NB4 (cell line): ENCODE measurements around the gene CDC34.

Experiments used
- DNase-seq: peaks from one replicate; pipeline ENCODE4 v3.0.0; 2010; ENCODE audit warnings: low read depth
- H3K4me3 ChIP-seq: one replicate; pipeline ENCODE4 v1.5.1; 2011; ENCODE audit warnings: mild to moderate bottlenecking, low read depth, low read length, moderate library complexity
- MYC ChIP-seq: IDR thresholded peaks from 2 replicates; pipeline ENCODE4 v1.6.1; 2011; ENCODE audit warnings: low read depth, low read length
- POLR2A ChIP-seq: IDR thresholded peaks from 2 replicates; pipeline ENCODE4 v1.6.1; 2011; ENCODE audit warnings: mild to moderate bottlenecking; ENCODE audit not compliant: insufficient read length; ENCODE audit errors: extremely low read depth
- TF ChIP-seq, protein P1 (sequence below): IDR thresholded peaks from 2 replicates; pipeline ENCODE4 v1.6.1; 2011; ENCODE audit warnings: low read depth, low read length
- TF ChIP-seq, protein P2 (sequence below): IDR thresholded peaks from one replicate; pipeline ENCODE4 v1.5.1; 2012; ENCODE audit warnings: low read depth, low read length

CDC34 gene

DNA sequence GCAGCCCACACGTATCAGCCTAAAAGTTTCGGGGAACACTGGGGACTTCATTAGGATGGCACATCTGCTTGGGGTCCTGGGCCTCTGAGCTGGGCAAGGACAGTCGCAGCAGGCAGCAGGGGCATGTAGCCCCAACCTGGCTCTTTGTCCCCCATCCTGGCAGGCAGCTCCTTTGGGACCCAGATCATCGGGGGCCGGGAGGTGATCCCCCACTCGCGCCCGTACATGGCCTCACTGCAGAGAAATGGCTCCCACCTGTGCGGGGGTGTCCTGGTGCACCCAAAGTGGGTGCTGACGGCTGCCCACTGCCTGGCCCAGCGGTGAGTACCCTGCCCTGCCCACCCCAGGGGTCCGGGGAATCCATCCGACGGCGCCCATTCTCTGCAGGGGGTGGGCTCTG, 15.6 kb downstream of the CDC34 start:
- no peak for DNase-seq
- H3K4me3 ChIP-seq = no peak overlapping the region
- TF ChIP-seq MYC = no peak
- TF ChIP-seq, protein P1, sequence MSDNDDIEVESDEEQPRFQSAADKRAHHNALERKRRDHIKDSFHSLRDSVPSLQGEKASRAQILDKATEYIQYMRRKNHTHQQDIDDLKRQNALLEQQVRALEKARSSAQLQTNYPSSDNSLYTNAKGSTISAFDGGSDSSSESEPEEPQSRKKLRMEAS = no peak
- TF ChIP-seq POLR2A = no peak
- TF ChIP-seq, protein P2, sequence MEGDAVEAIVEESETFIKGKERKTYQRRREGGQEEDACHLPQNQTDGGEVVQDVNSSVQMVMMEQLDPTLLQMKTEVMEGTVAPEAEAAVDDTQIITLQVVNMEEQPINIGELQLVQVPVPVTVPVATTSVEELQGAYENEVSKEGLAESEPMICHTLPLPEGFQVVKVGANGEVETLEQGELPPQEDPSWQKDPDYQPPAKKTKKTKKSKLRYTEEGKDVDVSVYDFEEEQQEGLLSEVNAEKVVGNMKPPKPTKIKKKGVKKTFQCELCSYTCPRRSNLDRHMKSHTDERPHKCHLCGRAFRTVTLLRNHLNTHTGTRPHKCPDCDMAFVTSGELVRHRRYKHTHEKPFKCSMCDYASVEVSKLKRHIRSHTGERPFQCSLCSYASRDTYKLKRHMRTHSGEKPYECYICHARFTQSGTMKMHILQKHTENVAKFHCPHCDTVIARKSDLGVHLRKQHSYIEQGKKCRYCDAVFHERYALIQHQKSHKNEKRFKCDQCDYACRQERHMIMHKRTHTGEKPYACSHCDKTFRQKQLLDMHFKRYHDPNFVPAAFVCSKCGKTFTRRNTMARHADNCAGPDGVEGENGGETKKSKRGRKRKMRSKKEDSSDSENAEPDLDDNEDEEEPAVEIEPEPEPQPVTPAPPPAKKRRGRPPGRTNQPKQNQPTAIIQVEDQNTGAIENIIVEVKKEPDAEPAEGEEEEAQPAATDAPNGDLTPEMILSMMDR = no peak

DNA sequence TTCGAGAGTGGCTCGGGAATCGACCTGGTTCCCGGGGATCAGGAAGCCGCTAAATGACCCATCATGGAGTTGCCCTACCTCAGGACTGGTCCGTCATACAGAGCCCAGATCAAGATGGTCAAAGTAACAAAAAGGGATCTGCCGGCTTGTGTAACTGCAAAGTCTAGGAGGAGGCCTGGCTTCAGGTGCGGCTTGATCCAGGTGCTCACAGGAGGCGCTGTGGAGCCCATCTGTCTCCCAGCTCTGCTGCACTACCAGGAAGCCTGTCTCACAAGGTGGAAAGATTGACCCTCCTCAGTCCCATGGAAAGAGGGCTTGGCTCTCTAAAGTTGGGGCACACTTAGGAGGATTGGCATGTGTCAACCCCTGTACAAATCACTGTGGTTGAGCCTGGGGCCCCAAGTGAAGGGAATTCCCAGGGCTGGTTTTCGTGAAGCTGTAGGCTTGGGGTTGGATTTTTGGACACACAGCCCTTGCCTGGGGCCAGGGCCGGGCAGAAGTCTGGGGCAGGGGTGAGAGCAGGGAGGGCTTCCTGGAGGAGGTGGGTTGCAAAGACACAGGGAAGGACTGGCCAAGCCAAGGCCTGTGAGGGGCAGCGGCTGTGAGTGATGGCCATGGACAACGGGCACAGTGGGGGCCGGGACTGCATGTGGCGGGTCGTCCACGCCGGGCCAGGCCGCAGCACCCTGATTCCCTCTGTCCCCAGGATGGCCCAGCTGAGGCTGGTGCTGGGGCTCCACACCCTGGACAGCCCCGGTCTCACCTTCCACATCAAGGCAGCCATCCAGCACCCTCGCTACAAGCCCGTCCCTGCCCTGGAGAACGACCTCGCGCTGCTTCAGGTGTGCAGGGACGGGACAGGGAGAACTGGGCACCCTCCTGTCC, 16.5 kb downstream of the CDC34 start:
- TF ChIP-seq, protein P1 = no peak
- DNase-seq = no peak
- H3K4me3 ChIP-seq = no peak overlapping the region

DNA sequence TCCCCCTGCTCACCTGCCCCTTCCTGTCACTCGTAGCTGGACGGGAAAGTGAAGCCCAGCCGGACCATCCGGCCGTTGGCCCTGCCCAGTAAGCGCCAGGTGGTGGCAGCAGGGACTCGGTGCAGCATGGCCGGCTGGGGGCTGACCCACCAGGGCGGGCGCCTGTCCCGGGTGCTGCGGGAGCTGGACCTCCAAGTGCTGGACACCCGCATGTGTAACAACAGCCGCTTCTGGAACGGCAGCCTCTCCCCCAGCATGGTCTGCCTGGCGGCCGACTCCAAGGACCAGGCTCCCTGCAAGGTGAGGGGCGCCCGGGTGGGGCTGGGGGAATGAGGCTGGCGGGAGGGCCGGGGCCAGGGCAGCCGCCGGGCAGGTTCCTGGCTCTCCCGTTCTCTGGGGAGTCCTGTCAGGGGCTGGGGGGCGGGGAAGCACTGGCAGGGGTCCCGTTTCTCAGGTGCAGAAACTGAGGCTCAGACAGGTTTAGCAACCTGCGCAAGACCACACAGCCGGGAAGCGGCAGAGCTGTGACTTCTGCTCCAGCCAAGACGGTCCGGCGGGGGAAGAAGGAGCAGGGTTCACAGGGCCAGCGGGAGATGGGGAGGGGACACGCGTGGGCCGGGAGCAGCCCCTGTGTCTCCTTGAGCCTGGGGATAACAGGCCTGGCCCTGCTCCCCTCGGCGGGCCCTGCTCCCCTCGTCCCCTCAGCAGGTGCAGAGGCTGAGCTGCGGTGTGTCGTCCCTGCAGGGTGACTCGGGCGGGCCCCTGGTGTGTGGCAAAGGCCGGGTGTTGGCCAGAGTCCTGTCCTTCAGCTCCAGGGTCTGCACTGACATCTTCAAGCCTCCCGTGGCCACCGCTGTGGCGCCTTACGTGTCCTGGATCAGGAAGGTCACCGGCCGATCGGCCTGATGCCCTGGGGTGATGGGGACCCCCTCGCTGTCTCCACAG, 17.6 kb downstream of the CDC34 start:
- no peak overlapping the region for H3K4me3 ChIP-seq
- TF ChIP-seq, protein P1 = no peak
- no peak for TF ChIP-seq MYC
- TF ChIP-seq, protein P2 = no peak
- TF ChIP-seq POLR2A = no peak
- DNase-seq = no peak

DNA sequence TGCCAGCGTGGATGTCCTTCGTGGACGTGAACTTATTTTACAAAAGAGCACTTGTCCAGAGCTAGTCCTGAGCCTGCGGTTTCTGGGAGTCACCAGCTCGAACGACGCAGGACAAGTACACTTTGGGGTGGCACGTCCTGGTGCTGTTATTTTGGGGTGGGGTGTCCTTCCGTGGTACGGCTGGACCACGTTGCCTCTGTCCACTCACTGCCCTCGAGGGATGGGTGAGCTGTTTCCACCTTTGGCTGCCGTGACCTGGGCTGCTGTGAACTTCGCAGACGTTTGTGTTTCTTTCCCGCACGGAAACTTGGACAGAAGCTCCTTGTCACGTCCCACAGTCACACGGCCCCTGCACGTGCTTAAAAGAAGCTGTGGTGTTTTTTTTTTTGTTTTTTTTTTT, 23.3 kb downstream of the CDC34 start:
- no peak for TF ChIP-seq POLR2A
- TF ChIP-seq, protein P2 = no peak
- TF ChIP-seq, protein P1 = no peak
- TF ChIP-seq MYC = no peak
- H3K4me3 ChIP-seq = no peak overlapping the region
- DNase-seq = no peak

DNA sequence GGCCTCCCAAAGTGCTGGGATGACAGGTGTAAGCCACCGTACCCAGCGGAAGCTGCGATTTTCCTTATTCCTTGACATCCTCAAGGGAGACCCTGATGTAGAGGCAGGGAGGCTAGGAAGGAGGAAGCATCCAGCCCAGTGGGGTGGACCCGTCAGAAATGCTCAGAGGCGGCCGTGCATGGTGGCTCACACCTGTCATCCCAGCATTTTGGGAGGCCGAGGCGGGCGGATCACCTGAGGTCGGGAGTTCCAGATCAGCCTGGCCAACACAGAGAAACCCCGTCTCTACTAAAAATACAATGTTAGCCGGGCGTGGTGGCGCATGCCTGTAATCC, 23.9 kb downstream of the CDC34 start:
- DNase-seq = no peak
- TF ChIP-seq, protein P1 = no peak
- TF ChIP-seq MYC = no peak
- no peak overlapping the region for H3K4me3 ChIP-seq

DNA sequence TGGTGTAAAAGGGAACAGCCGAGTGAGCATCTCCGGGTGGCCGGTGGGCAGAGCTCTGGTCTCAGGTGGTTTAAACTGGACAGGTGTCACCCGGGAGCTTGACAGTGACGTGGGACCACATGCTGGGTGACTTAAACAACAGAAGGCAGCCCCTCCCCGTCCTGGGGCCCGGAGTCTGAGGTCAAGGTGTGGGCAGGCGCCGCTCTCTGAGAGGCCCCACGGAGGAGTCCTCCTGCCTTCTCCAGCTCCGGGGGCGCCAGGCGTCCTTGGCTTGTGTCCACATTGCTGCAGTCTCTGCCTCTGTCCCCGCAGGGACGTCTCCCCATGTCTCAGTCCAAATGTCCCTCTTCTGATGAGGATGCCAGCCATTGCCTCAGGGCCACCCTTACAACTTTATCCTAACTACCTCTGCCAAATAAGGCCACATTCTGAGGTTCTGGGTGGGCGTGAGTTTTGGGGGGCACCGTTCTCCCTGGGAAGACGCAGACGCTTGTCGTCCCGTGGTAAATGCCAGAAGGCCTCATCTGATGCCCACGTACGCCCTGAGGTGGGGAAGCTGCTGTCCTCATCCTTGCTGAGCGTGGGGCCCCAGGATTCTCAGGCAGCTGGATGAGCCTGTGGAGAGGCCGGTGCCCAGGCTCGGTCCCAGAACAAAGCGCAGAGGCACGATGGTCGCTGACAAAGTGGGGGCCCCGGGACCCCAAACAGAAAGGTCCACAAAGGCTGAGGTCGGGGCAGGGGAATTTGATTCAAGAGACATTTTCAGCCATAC, 25.2 kb downstream of the CDC34 start:
- peak; percentile 31 for DNase-seq
- no peak overlapping the region for H3K4me3 ChIP-seq
- TF ChIP-seq POLR2A (no peak), MYC (no peak)
- TF ChIP-seq, protein P1 = no peak
- TF ChIP-seq, protein P2 = no peak
